ENCODE measurements around the gene ENAH. TPM values are rescaled to one million over a fixed set of nuclear protein-coding genes. Genes with fewer than 3 reads are reported as not detected.

ENAH gene
- total RNA-seq, 4 donors from 2014 or later: 28.4 to 53.3 (median 32.6) TPM

GRCh38 chr1:225483818-225484656, 168.9 kb downstream of the ENAH start:
- TF ChIP-seq, protein P1, sequence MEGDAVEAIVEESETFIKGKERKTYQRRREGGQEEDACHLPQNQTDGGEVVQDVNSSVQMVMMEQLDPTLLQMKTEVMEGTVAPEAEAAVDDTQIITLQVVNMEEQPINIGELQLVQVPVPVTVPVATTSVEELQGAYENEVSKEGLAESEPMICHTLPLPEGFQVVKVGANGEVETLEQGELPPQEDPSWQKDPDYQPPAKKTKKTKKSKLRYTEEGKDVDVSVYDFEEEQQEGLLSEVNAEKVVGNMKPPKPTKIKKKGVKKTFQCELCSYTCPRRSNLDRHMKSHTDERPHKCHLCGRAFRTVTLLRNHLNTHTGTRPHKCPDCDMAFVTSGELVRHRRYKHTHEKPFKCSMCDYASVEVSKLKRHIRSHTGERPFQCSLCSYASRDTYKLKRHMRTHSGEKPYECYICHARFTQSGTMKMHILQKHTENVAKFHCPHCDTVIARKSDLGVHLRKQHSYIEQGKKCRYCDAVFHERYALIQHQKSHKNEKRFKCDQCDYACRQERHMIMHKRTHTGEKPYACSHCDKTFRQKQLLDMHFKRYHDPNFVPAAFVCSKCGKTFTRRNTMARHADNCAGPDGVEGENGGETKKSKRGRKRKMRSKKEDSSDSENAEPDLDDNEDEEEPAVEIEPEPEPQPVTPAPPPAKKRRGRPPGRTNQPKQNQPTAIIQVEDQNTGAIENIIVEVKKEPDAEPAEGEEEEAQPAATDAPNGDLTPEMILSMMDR (IDR thresholded peaks at IDR 0.05; ENCODE audit: low read depth): no peak

DNA sequence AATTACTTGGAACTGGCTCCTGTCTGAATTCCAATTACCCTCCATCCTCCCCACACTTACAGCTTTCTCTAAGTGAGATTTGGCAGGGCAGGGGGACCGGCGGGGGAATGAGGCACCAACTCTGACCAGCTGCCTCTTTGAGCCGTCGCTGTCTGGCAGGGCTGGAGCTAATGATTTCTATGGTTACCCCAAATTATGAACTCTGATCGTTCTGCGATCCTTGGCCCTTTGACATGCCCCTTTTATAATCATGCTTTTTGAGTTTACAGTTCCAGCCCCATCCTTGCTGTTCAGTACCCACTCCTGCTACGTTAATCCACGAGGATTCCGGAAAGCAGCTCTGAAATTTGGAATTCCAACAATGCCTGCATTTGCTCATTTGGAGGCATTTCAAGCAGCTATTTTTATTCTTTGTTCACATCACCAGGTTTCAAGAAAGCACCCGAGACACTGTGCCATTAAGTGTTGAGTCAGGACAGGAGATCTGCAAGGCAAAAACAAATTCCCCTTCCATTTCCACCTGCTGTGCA, 170.4 kb downstream of the ENAH start:
- TF ChIP-seq, protein P1 (IDR thresholded peaks at IDR 0.05; ENCODE audit: low read depth): no peak

GRCh38 chr1:225481738-225482137, 171.2 kb downstream of the ENAH start:
- TF ChIP-seq, protein P1 (IDR thresholded peaks at IDR 0.05; ENCODE audit: low read depth): no peak

DNA sequence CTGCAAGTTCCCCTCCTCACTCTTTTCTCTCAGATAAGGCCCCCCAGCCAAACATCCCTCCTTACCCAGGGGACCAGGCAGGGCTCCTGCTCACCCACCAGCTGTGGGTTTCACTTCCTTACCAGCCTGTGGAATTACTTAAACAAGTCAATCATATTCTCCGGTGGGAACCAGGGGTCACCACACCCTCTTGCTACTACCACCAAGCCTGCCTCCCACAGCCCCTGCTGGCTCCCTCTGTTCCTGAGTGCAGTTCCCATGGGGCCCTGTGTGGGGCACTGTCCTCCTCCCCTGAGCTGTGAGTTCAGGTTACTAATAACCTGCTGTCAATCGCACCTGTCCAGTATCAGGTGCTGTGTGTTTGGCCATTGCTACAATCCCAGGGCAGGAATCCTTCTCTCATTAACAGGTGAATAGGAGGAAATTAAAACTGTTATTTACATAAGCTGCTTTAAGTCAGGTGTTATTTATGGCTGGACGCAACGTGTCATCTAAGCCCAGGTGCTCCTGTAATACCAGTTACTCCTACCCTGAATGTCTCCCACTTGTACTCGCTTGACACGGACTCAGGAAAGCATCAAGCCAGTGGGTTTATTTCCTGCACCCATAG, 172.0 kb downstream of the ENAH start:
- TF ChIP-seq, protein P1 (IDR thresholded peaks at IDR 0.05; ENCODE audit: low read depth): no peak

DNA sequence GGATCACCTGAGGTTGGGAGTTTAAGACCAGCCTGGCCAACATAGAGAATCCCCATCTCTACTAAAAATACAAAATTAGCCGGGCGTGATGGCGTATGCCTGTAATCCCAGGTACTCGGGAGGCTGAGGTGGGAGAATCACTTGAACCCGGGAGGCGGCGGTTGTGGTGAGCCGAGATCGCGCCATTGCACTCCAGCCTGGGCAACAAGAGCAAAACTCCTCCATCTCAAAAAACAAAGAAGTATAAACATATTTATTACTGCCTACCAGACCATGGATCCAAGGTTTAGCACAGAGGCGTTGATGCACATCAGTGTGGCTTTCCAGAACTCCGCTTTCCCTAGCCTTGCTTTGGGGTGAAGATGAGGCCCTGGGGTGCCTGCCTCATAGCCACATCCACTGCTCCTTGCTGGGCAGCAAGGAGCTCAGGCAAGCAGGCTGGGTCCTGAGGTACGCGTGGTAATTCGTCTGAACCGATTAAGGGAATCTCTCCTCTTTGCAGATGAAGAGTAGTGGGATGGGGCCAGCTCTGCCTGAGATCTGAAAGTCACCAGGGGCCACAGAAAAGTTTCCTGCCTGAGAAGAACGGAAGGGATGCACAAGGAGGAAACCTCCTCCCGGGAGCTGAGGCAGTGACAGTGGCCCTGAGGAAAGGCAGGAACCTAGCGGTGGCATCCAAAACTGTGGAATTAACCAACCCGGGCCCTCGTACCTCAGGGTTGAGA, 172.8 kb downstream of the ENAH start:
- TF ChIP-seq, protein P1 (IDR thresholded peaks at IDR 0.05; ENCODE audit: low read depth): no peak

DNA sequence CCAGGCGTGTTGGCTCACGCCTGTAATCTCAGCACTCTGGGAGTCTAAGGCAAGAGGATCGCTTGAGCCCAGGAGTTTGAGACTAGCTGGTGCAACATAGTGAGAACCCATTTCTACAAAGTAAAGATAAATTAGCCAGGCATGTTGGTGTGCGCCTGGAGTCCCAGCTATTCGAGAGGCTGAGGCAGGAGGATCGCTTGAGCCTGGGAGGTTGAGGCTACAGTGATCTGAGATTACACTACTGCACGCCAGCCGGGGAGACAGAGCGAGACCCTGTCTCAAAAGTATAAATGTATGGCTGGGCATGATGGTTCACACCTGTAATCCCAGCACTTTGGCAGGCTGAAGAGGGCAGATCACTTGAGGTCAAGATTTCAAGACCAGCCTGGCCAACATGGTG, 173.6 kb downstream of the ENAH start:
- TF ChIP-seq, protein P1 (IDR thresholded peaks at IDR 0.05; ENCODE audit: low read depth): no peak

Data from subcutaneous adipose tissue (tissue), 4 donors.